Epidermal melanocyte (primary cell): ENCODE results near the gene MRPL3.

ENCODE experiments used
- DNase-seq: peaks from one replicate; pipeline ENCODE4 v3.0.0; 2011; ENCODE audit warnings: low spot score; ENCODE audit not compliant: insufficient read length

MRPL3 gene

GRCh38 chr3:131417751-131418150 lies 85.0 kb downstream of the MRPL3 start:
- DNase-seq: no peak
